OCI-M2 (cell line): Measurements from ENCODE around the gene FKBP2.
A peak's percentile ranks its signal among the peaks of the same experiment; 100 is the strongest.

Experiments used
- DNase-seq: peaks from one replicate; lab custom pipeline; 2025; ENCODE audit not compliant: unreplicated experiment; lab: John Stamatoyannopoulos, UW

The FKBP2 gene

GRCh38 chr11:64219354-64219684 is 21.6 kb upstream of the FKBP2 start:
- no peak for DNase-seq

GRCh38 chr11:64219755-64220154 is 21.1 kb upstream of the FKBP2 start:
- no peak for DNase-seq

GRCh38 chr11:64220271-64220670 is 20.6 kb upstream of the FKBP2 start:
- no peak for DNase-seq

- no peak for DNase-seq
Observed at GRCh38 chr11:64220798-64221197, 20.1 kb upstream of the FKBP2 start.

GRCh38 chr11:64222651-64223000 is 18.3 kb upstream of the FKBP2 start:
- DNase-seq = no peak

- DNase-seq = no peak
Observed at GRCh38 chr11:64223001-64223651, 17.8 kb upstream of the FKBP2 start.

GRCh38 chr11:64224151-64224890 is 16.6 kb upstream of the FKBP2 start:
- DNase-seq = no peak

- no peak for DNase-seq
Observed at GRCh38 chr11:64224891-64225607, 15.8 kb upstream of the FKBP2 start.

GRCh38 chr11:64225608-64226506 is 15.0 kb upstream of the FKBP2 start, which contains the start of the genes NUDT22 and TRPT1:
Gene NUDT22 (plus strand): TSS chr11:64226274. CDS start chr11:64226653, 379 bp downstream.
Gene TRPT1 (minus strand): TSS chr11:64226186. CDS start chr11:64225860, 326 bp downstream.
- DNase-seq = no peak

- DNase-seq = no peak
Observed at GRCh38 chr11:64226507-64227051, 14.3 kb upstream of the FKBP2 start.

GRCh38 chr11:64227405-64227956 is 13.4 kb upstream of the FKBP2 start:
- no peak for DNase-seq

- no peak for DNase-seq
Observed at GRCh38 chr11:64229090-64229743, 11.7 kb upstream of the FKBP2 start.

- no peak for DNase-seq
Observed at GRCh38 chr11:64229744-64230170, 11.1 kb upstream of the FKBP2 start.

- peak; percentile 50 for DNase-seq
Observed at GRCh38 chr11:64230171-64230984, 10.5 kb upstream of the FKBP2 start, which contains the start of gene DNAJC4. Gene DNAJC4 (plus strand): TSS chr11:64230548. CDS start chr11:64230855, 307 bp downstream.

- no peak for DNase-seq
Observed at GRCh38 chr11:64230985-64231365, 9.9 kb upstream of the FKBP2 start.

GRCh38 chr11:64231546-64231945 is 9.3 kb upstream of the FKBP2 start:
- no peak for DNase-seq

GRCh38 chr11:64232182-64232966 is 8.5 kb upstream of the FKBP2 start:
- DNase-seq = no peak

GRCh38 chr11:64232967-64233315 is 8.0 kb upstream of the FKBP2 start:
- DNase-seq = no peak
